ENCODE data around the gene SNTG2.

Gene SNTG2

DNA sequence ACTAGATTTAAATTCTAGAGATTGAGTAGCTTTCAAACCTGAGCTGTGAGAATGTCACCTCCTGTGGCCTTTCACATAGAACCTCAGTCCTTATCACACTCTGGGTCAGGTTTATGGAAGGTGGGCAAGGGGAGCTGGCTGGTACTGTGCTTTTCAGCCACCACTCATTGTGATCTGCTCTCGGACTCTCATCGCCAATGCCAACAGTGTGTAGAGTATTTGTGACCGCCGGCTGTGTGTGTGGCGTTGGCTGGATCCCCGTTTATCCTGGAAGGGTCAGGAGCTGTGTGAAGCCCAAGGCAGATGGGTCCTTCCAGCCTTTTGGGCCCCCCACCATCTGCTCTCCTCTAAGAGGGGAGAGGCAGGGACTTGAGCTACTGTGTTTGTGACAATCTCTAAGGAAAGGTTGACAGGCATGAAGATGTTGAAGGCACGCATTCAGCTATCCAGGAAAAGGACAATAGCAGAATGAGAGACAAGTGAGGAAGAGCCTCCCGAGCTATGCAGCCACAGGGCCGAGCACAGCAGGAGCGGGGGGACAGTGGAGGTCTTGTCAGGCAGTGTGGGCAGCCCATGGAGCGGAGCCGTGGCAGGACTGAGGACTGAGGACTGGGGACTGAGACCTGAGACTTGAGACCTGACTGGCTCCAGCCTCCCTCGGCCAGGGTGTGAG lies 355.5 kb downstream of the SNTG2 start:
- in situ Hi-C loops (cut with MboI; ENCODE audit: low sequenced_read_pairs), result no loop called here

DNA sequence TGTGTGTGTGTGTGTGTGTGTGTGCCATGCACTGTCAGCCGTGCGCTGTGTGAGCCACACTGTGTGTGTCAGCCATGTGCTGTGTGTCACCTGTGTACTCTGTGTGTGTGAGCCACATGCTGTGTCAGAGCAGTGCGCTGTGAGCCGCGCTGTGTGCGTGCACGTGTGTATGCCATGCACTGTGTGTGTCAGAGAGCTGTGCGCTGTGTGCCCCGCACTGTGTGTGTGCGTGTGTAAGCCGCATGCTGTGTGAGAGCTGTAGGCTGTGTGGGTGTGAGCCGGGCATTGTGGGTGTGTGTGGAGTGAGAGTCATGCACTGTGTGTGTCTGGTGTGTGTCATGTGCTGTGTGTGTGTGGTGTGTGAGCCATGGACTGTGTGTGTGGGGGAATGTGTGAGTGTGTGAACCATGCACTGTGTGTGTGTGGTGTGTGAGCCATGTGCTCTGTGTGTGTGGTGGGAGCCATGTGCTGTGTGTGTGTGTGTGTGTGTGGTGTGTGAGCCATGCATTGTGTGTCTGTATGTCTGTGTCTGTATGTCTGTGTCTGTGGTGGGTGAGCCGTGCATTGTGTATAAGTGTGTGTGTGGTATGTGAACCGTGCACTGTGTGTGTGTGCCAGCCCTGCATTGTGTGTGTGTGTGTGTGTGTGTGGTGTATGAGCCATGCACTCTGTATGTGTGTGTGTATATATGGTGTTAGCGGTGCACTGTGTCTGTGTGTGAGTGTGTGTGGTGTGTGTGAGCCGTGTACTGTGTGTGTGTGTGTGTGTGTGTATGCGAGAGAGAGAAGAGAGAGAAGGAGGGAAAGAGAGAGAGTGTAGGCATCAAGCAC lies 356.3 kb downstream of the SNTG2 start:
- in situ Hi-C loops (cut with MboI; ENCODE audit: low sequenced_read_pairs), result no loop called here

GRCh38 chr2:1307670-1308069 lies 357.0 kb downstream of the SNTG2 start:
- in situ Hi-C loops (cut with MboI; ENCODE audit: low sequenced_read_pairs), result no loop called here

- in situ Hi-C loops (cut with MboI; ENCODE audit: low sequenced_read_pairs), result no loop called here
These were observed 358.0 kb downstream of the SNTG2 start for GRCh38 chr2:1308678-1309077.

DNA sequence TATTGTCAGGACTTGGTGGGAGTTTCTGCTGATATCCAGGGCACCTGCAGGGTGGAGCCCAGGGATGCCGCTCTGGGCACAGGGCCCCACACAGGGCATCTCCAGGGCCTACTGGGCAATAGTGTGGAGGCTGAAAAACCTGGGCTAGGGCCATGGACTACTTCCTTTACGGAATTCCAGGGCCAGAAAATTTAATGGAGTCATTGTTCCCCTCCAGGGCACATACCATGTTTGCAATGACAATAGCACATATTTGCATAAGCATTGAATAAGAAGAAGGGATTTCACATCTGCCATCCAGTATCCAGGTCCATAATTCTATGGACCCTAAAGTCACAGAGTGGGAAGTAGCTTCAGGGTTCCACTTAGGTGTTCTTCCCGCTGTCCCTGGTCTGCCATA lies 358.9 kb downstream of the SNTG2 start:
- in situ Hi-C loops (cut with MboI; ENCODE audit: low sequenced_read_pairs), result no loop called here

GRCh38 chr2:1310202-1310601 lies 359.6 kb downstream of the SNTG2 start:
- in situ Hi-C loops (cut with MboI; ENCODE audit: low sequenced_read_pairs), result no loop called here

GRCh38 chr2:1310866-1311265 lies 360.2 kb downstream of the SNTG2 start:
- in situ Hi-C loops (cut with MboI; ENCODE audit: low sequenced_read_pairs), result no loop called here

DNA sequence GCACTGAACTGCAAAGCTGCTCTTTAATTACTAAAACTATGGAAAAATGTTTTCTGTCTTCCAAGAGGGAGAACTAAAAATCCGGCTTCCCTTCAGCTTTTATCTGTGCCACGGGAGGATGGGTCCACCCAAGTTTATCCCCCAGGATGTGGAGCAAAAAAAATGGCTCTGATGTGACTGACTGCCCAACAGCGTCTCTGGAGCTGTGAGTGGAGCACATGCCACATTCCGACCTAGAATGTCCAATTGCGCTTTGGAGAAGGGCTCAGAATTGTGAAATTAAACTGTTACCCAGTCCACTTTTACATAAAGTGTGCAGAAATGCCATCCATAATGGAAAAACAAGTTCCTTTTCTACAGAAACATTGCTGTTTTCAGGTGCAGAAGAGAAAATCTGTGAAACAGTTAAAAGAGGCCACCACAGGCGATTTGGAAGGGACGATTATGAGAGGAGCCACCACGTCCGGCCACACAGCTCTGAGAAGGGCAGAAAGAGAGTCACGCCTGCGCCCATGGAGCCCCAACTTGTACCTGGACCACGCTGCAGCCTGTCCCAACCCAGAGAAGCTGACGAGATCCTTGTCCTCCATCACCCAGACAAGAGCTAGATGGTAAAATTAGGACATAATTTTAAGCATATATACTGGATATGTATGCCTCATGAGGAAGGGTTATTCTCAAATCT lies 362.7 kb downstream of the SNTG2 start:
- in situ Hi-C loops (cut with MboI; ENCODE audit: low sequenced_read_pairs), result no loop called here

DNA sequence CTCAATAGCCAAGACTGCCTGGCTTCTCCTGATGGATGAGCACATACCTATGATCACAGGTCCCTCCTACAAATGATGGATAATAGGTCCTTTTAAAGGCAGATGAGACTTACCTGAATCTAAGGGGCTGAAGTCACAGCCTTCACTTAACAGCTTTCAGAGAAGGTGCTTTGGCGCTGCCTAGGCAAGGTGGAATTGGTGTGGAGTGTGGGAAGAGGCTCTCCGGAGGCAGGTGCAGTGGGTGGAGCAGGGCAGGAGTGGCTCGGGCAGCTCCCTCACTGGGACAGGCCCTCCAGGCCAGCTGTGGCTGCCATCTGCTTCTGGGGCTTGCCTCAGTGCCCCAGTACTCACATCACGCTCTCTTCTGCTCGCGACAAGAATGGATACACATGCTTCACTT lies 363.6 kb downstream of the SNTG2 start:
- in situ Hi-C loops (cut with MboI; ENCODE audit: low sequenced_read_pairs), result no loop called here

DNA sequence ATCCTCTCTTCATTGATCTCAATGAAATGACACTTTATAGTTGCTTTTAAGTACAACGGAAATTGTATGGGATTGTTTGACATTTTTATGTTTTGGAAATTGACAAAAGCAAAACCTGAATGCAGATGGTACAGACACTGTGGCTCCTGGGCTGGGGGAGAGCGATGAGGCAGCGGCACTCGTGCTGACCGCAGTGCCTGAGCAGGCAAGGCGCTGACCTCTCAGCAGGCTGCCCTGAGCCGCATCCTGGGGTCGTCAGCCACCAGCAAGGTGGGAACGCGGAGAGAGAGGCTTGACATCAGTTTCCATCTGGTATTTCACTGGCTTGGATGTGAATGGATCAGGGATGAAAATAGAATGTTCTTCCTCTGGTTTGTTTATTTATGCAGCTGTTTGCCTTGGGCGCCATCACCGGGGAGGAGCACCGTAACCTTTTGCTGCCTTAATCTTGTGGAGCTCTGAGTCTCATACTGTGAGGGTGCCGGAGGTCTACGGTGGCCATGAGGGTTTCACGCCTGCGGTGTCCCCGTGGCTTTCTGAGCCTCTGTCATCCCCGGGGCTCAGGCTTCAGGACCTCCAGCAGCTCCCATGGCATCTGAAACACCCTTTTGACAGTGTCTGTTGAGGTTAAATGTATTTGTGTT lies 367.8 kb downstream of the SNTG2 start:
- in situ Hi-C loops (cut with MboI; ENCODE audit: low sequenced_read_pairs), result no loop called here

DNA sequence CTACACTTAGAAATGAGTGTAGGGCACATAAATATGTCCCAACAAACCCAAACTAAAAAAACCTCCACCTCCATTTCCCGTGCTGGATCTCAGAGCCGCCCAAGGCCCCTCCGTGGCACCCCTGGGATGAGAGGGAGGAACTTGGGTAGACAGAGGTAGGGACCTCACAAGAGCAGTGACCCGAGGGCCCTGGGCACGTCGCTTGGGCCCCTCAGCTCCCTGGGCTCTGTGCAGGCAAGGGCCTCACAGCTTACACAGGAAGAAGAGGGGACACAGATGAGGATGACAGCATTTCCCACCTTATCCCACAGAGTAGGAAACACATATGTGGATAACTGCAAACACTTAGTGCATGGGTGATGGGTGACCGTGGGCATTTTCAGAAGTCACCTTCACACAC lies 368.7 kb downstream of the SNTG2 start:
- in situ Hi-C loops (cut with MboI; ENCODE audit: low sequenced_read_pairs), result no loop called here

- in situ Hi-C loops (cut with MboI; ENCODE audit: low sequenced_read_pairs), result no loop called here
These were observed 370.7 kb downstream of the SNTG2 start for GRCh38 chr2:1321321-1321720.

- in situ Hi-C loops (cut with MboI; ENCODE audit: low sequenced_read_pairs), result no loop called here
These were observed 374.2 kb downstream of the SNTG2 start for GRCh38 chr2:1324884-1325283.

- in situ Hi-C loops (cut with MboI; ENCODE audit: low sequenced_read_pairs), result no loop called here
These were observed 378.0 kb downstream of the SNTG2 start for GRCh38 chr2:1328684-1329083.

DNA sequence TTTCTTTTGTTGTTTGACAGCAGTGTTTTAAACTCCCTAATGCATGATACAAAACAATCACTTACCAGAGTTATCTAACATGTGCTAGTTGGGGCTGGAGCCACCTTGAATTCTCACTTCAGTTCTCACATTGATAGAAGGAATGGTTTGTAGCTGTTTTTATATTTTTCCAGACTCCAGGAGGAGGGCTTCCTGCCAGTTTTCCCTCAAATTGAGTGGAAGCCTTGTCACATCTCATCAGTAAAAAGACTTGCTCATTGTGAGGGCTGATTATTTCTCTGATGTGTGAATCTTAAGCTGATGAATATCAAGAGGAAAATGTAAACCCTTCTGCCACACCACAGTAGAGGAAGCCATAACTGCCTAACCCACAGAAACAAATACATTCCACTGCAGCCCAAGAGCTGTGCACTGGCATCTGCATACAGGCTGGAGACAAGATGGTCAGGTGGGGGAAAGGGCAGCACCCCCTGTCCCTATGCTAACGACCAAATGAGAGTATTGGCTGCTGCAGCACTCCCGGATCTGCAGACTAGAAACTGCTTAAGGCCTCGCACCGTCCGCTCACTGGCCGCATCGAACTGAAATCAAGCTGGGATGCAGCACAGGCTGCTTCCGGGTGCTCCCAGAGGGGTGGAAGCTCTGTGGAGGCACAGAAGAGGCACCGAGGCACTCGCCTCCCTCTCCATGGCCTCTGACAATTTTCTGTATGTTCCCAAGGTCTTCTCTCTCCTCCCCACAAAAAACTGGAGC lies 388.9 kb downstream of the SNTG2 start:
- in situ Hi-C loops (cut with MboI; ENCODE audit: low sequenced_read_pairs), result no loop called here

DNA sequence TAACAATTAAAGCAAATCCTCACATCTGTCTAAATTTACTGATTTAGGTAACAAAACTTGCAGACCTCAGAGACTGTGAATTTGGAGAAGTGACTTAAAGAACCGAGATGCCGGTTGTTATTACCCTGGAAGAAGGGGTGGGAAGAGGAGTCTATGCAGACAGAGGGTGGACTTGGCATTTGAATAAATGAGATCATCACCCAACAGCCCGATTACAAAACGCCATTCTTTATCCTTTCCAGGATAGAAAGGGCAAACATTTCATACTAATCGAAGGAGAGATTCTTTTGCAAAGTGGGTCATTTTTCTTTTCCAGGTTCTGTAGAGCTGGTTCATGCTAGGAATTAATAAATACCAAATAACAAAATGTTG lies 389.5 kb downstream of the SNTG2 start:
- in situ Hi-C loops (cut with MboI; ENCODE audit: low sequenced_read_pairs), result no loop called here

DNA sequence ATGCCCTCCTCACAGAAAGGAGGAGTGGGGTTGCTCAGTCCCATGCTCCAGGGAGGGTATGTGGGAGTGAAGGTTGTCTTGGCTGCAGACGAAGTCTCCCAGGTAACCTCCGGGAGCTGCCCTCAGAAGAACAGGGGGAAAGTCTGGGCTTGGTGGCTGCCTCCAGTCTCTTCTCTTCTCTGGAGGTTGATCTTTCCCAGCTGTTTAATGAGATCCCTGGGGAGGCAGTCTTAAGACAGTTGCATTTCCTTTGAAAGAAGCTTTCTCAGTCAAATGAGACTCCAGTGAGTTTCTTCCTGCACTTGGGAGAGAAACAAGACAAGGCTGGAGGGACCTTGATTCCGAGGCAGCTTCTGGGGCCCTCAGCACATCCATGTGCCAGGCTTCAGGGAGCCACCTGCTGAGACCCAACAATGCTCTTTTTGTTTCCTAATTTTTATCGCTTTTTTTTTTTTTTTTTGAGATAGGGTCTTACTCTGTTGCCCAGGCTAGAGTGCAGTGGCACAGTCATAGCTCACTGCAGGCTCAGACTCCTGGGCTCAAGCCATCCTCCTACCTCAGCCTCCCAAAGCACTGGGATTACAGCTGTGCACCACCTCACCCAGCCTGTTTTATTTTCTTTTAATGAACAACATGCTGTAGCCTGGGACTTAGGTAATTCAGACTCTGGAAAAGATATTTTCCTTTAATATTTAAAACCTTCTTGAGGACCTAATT lies 390.9 kb downstream of the SNTG2 start:
- in situ Hi-C loops (cut with MboI; ENCODE audit: low sequenced_read_pairs), result no loop called here

DNA sequence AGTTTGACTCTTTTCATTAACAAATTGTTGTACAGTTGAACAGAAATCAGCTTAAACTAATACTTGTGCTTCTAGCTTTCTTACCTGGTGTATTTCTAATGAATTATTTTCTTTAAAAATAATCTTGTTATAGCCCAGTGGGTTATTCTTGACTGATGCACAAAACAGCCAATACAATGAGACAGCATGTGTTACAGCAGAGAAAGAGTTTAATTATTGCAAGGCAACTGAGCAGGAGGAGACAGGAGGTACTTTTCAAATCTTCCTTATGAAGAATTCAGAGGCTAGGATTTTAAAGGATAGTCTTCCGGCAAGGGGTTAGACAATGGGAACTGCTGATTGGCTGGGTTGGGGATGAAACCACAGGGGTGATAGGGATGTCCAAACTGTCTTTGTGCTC lies 398.1 kb downstream of the SNTG2 start:
- in situ Hi-C loops (cut with MboI; ENCODE audit: low sequenced_read_pairs), result no loop called here

DNA sequence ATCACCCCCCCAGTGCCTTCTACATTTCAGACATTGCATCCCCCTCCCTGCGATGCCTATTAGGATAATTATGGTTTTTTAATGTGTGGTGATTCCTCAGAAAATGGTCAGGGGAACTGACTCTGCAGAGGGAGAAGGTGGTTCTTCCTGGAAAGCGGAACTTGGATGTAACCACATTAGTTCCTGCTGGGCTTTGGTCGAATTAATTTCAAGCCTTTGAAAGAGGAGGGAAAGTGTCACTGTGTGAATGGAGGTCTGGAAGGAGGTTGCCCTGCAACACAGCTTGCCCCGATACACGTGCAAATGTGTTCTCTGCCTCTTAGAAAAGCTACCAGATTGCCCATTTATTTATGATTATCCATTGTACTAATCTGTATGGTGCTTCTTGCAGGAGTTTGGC lies 399.5 kb downstream of the SNTG2 start:
- in situ Hi-C loops (cut with MboI; ENCODE audit: low sequenced_read_pairs), result no loop called here

DNA sequence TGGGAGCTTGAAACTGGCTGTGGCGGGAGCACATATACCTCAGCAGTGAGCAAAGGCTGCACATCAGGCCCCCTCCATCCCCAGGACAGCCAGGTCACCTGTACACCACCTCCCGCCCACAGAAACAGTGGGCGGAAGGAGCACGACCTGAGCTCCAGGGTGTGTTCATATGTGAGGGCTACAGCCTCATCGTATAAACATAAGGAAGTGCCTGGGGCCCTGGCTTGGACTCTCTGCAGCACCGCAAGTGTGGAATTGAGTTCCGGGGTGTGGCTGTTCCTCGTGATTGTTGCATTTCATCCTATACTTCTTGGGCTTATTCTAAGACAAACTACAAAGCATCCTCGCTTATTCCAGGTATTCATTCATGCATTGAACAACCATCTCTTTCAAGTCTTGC lies 402.5 kb downstream of the SNTG2 start:
- in situ Hi-C loops (cut with MboI; ENCODE audit: low sequenced_read_pairs), result no loop called here
